Effector memory CD4-positive, alpha-beta T cell (primary cell): ENCODE measurements around the gene HIVEP3.

Experiments
- DNase-seq, 3 donors: peaks; one replicate each; pipeline ENCODE4 v3.0.0-alpha.2; 2020
- H3K27ac ChIP-seq: 2 replicates; pipeline ENCODE4 v1.7.0; 2013; ENCODE audit warnings: mild to moderate bottlenecking, low read length, moderate library complexity; ENCODE audit not compliant: insufficient read depth, poor library complexity, severe bottlenecking
- H3K27me3 ChIP-seq: replicated peaks from 2 replicates; pipeline ENCODE4 v1.7.0; 2013; ENCODE audit warnings: mild to moderate bottlenecking, low read length; ENCODE audit not compliant: insufficient read depth, control insufficient read depth, poor library complexity, severe bottlenecking
- H3K36me3 ChIP-seq: 2 replicates; pipeline ENCODE4 v1.7.0; 2013; ENCODE audit warnings: mild to moderate bottlenecking, low read length, moderate library complexity; ENCODE audit not compliant: control insufficient read depth, insufficient read depth
- H3K4me1 ChIP-seq: 2 replicates; pipeline ENCODE4 v1.7.0; 2013; ENCODE audit warnings: low read length, mild to moderate bottlenecking; ENCODE audit not compliant: control insufficient read depth, insufficient read depth, poor library complexity, severe bottlenecking
- H3K4me3 ChIP-seq: 2 replicates; pipeline ENCODE4 v1.7.0; 2013; ENCODE audit warnings: low read length, low read depth, mild to moderate bottlenecking; ENCODE audit not compliant: insufficient read depth, poor library complexity, severe bottlenecking
- H3K9me3 ChIP-seq: 2 replicates; pipeline ENCODE4 v1.7.0; 2013; ENCODE audit warnings: mild to moderate bottlenecking, low read length, moderate library complexity; ENCODE audit not compliant: control insufficient read depth

The HIVEP3 gene

GRCh38 chr1:41720861-41721410 is 197.8 kb downstream of the HIVEP3 start:
- no peaks in the 10 kb centered on the region for H3K4me1 ChIP-seq
- no peak overlapping the region for H3K27ac ChIP-seq
- no peaks in the 10 kb centered on the region for H3K36me3 ChIP-seq
- H3K27me3 ChIP-seq = no peaks in the 10 kb centered on the region
- peak overlapping the region; percentile 24 for H3K4me3 ChIP-seq
- H3K9me3 ChIP-seq = no peaks in the 10 kb centered on the region
- DNase-seq = no peak

GRCh38 chr1:41719590-41719989 is 199.1 kb downstream of the HIVEP3 start:
- Histone ChIP-seq H3K27ac (no peak overlapping the region), H3K9me3 (no peaks in the 10 kb centered on the region), H3K36me3 (no peaks in the 10 kb centered on the region), H3K4me1 (no peaks in the 10 kb centered on the region), H3K4me3 (no peak overlapping the region), H3K27me3 (no peaks in the 10 kb centered on the region)
- no peak for DNase-seq

- H3K27me3 ChIP-seq = no peaks in the 10 kb centered on the region
- no peak overlapping the region for H3K4me3 ChIP-seq
- H3K9me3 ChIP-seq = no peaks in the 10 kb centered on the region
- no peaks in the 10 kb centered on the region for H3K4me1 ChIP-seq
- no peaks in the 10 kb centered on the region for H3K36me3 ChIP-seq
- no peak overlapping the region for H3K27ac ChIP-seq
- DNase-seq = no peak
Measured at GRCh38 chr1:41719128-41719527, 199.6 kb downstream of the HIVEP3 start.

GRCh38 chr1:41718497-41718896 is 200.2 kb downstream of the HIVEP3 start:
- Histone ChIP-seq H3K4me1 (no peaks in the 10 kb centered on the region), H3K27ac (no peak overlapping the region), H3K4me3 (no peak overlapping the region), H3K27me3 (no peaks in the 10 kb centered on the region), H3K36me3 (no peaks in the 10 kb centered on the region), H3K9me3 (no peaks in the 10 kb centered on the region)
- no peak for DNase-seq

- Histone ChIP-seq H3K4me1 (no peaks in the 10 kb centered on the region), H3K4me3 (no peak overlapping the region), H3K27ac (no peak overlapping the region), H3K9me3 (no peaks in the 10 kb centered on the region), H3K27me3 (no peaks in the 10 kb centered on the region), H3K36me3 (no peaks in the 10 kb centered on the region)
- DNase-seq = no peak
Measured at GRCh38 chr1:41716188-41717130, 202.3 kb downstream of the HIVEP3 start.

GRCh38 chr1:41715441-41716095 is 203.2 kb downstream of the HIVEP3 start:
- H3K9me3 ChIP-seq = no peaks in the 10 kb centered on the region
- H3K27ac ChIP-seq = no peak overlapping the region
- DNase-seq = no peak
- H3K4me1 ChIP-seq = no peaks in the 10 kb centered on the region
- H3K27me3 ChIP-seq = no peaks in the 10 kb centered on the region
- H3K4me3 ChIP-seq = no peak overlapping the region
- no peaks in the 10 kb centered on the region for H3K36me3 ChIP-seq

- H3K27ac ChIP-seq = no peak overlapping the region
- no peak for DNase-seq
- no peaks in the 10 kb centered on the region for H3K9me3 ChIP-seq
- no peaks in the 10 kb centered on the region for H3K27me3 ChIP-seq
- no peak overlapping the region for H3K4me3 ChIP-seq
- no peaks in the 10 kb centered on the region for H3K4me1 ChIP-seq
- no peaks in the 10 kb centered on the region for H3K36me3 ChIP-seq
Measured at GRCh38 chr1:41714638-41715389, 203.9 kb downstream of the HIVEP3 start.

- Histone ChIP-seq H3K4me1 (no peaks in the 10 kb centered on the region), H3K36me3 (no peaks in the 10 kb centered on the region)
Measured at GRCh38 chr1:41713557-41714327, 205.0 kb downstream of the HIVEP3 start.

GRCh38 chr1:41713141-41713540 is 205.6 kb downstream of the HIVEP3 start:
- no peak overlapping the region for H3K4me3 ChIP-seq
- no peaks in the 10 kb centered on the region for H3K27me3 ChIP-seq
- no peak for DNase-seq
- H3K36me3 ChIP-seq = no peaks in the 10 kb centered on the region
- H3K27ac ChIP-seq = no peak overlapping the region
- no peaks in the 10 kb centered on the region for H3K4me1 ChIP-seq
- H3K9me3 ChIP-seq = no peaks in the 10 kb centered on the region

More at GRCh38 chr1:41713557-41714327, 205.0 kb downstream of the HIVEP3 start:
- Histone ChIP-seq H3K9me3 (no peaks in the 10 kb centered on the region), H3K27me3 (no peaks in the 10 kb centered on the region), H3K27ac (no peak overlapping the region), H3K4me3 (no peak overlapping the region)
- DNase-seq = no peak
